ENCODE data around the gene SORCS2.

DNA sequence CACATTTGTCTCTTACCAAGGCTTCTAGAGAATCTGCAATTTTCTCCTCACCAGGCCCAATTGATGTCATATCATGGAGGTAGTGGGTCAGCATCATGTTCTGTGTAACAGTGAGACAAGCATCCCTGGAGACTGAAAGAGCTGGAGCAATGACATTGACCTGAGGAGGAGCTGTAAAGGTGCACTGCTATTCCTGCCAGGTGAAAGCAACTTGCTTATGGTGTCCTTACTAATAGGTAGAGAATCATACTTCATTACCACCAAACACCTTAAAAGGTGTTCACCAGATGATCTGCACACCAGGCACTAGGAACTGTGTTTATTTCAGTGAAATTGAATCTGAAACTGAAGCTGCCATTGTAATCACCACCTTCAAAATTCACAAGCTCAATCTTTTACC, 558.6 kb downstream of the SORCS2 start:
- TF ChIP-seq, protein P1, sequence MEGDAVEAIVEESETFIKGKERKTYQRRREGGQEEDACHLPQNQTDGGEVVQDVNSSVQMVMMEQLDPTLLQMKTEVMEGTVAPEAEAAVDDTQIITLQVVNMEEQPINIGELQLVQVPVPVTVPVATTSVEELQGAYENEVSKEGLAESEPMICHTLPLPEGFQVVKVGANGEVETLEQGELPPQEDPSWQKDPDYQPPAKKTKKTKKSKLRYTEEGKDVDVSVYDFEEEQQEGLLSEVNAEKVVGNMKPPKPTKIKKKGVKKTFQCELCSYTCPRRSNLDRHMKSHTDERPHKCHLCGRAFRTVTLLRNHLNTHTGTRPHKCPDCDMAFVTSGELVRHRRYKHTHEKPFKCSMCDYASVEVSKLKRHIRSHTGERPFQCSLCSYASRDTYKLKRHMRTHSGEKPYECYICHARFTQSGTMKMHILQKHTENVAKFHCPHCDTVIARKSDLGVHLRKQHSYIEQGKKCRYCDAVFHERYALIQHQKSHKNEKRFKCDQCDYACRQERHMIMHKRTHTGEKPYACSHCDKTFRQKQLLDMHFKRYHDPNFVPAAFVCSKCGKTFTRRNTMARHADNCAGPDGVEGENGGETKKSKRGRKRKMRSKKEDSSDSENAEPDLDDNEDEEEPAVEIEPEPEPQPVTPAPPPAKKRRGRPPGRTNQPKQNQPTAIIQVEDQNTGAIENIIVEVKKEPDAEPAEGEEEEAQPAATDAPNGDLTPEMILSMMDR (conservative IDR thresholded peaks at IDR 0.05; ENCODE audit: low read depth, low read length), result no peak
- TF ChIP-seq RFX5 (IDR thresholded peaks at IDR 0.05; ENCODE audit: low read depth, low read length) (no peak), RAD21 (IDR thresholded peaks at IDR 0.05; ENCODE audit: low read length) (no peak), POLR2A (IDR thresholded peaks at IDR 0.05; ENCODE audit: low read depth, low read length) (no peak)
